GM12875 (cell line): ENCODE data around the gene SOSTDC1.

Experiments
- H3K4me3 ChIP-seq: one replicate; pipeline ENCODE4 v1.5.1; 2011; ENCODE audit warnings: low read depth, low read length, control low read depth
- TF ChIP-seq, protein P1 (sequence below): IDR thresholded peaks from 2 replicates; pipeline ENCODE4 v1.5.1; 2011; ENCODE audit warnings: low read depth, mild to moderate bottlenecking, control low read depth, inconsistent platforms, low read length, moderate library complexity, borderline replicate concordance; ENCODE audit not compliant: insufficient read depth

Gene SOSTDC1

DNA sequence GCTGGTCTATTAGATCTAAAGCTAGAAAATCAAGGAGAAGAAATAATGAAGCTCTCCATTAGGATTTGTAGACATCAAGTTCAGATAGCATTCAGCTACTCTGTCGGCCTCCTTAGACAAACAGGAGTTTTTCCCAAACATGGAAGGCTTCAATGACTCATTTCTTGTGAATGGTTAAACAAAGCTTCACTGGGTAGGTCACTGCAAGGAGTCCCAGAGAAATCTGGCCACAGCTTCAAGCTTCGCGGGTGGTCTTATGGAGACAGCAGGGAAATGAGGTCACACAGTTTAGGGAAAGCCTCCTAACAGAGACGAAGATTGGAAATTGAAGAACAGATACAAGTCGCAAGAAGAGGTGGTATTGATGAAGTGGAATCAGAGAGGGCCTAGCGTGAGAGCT lies 38.5 kb upstream of the SOSTDC1 start:
- TF ChIP-seq, protein P1, sequence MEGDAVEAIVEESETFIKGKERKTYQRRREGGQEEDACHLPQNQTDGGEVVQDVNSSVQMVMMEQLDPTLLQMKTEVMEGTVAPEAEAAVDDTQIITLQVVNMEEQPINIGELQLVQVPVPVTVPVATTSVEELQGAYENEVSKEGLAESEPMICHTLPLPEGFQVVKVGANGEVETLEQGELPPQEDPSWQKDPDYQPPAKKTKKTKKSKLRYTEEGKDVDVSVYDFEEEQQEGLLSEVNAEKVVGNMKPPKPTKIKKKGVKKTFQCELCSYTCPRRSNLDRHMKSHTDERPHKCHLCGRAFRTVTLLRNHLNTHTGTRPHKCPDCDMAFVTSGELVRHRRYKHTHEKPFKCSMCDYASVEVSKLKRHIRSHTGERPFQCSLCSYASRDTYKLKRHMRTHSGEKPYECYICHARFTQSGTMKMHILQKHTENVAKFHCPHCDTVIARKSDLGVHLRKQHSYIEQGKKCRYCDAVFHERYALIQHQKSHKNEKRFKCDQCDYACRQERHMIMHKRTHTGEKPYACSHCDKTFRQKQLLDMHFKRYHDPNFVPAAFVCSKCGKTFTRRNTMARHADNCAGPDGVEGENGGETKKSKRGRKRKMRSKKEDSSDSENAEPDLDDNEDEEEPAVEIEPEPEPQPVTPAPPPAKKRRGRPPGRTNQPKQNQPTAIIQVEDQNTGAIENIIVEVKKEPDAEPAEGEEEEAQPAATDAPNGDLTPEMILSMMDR: no peak
- H3K4me3 ChIP-seq: no peak overlapping the region

DNA sequence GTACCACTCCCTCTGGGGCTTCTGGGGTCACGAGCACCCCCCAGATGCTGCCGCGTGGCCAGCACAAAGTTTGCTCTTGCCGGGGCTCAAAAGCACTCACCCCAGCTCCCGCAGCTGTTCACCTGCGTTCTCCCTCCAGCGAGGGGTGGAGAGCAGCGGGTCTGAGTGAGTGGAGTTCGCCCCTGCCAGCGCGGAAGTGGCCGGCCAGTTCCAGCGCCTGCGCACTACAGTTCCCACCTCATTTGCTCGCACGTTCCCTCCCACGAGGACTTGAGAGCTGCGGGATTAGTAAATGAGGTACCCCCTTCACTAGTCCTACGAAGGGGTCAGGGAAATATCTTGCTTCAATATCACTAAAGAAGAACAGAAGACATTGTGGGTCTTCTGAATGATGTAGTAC lies 36.8 kb upstream of the SOSTDC1 start:
- no peak overlapping the region for H3K4me3 ChIP-seq
- TF ChIP-seq, protein P1: no peak

DNA sequence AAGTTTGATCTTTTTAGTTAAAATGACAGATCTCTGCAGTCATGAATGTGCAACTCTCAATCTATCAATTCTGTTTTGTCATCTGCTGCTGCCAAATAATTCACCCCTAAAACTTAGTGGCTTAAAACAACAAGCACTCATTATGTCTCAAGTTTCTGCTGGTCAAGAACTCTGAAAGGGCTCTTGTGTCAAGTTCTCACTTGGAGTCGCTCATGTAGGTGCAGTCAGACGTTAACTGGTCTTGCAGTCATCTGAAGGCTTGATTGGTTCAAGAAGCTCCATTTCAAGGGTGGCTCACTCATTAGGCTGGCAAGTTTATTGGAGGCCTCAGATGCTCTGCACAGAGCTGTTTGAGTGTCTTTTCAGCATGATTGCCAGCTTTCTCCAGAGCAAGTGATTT lies 32.6 kb upstream of the SOSTDC1 start:
- no peak overlapping the region for H3K4me3 ChIP-seq
- TF ChIP-seq, protein P1: no peak

DNA sequence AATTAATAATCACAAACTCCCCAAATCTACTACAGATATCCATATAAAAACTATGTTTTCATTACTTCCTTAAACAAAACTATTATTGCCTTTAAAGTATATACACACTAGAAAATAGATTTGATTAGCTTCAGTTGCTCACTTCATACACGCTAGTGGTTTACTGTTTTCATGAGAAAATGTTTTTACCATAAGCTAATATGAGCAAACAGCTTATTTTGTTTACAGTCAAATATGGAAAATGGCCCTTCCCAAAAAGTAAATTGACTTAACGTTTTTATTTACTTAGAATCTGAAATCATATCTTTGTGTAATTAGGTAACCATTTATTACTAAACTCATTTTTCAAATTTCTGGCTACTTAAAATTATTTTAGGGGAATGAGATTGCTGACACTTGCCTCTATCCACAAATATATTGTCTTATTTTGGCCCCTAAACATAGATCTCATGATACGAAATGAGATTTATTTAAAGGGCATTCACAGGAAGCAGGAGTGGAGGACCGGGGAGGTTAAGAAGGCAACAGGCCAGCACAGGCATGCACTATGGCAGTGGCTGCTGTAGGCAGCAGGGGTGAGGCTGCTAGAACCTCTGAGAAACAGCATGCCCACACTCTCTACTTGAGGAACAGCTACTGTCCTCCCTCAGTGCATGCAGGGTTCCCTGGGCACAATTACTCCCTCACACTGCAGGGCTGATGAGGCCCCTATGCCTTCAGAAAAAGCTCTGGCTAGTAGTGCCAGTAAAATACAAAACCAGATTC lies 29.6 kb upstream of the SOSTDC1 start:
- H3K4me3 ChIP-seq: no peak overlapping the region
- TF ChIP-seq, protein P1: no peak

DNA sequence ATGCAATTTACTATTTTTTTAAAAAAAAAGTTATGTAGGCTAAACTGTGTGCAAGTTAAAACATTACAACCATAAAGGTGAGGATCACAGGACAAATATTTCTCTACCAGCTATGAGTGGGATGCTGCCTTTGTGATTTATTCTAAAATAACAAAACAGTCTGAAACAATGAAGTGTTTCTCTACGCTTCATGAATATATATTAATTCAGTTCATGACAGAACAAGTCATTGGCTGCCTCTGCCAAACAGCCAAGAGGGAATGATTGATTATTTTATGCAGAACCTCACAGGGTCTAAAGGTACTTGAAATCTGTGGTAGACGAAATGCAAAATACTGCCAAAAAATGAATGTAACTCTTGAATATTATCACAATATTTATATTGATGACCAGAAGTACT lies 29.0 kb upstream of the SOSTDC1 start:
- H3K4me3 ChIP-seq: no peak overlapping the region
- TF ChIP-seq, protein P1: no peak

DNA sequence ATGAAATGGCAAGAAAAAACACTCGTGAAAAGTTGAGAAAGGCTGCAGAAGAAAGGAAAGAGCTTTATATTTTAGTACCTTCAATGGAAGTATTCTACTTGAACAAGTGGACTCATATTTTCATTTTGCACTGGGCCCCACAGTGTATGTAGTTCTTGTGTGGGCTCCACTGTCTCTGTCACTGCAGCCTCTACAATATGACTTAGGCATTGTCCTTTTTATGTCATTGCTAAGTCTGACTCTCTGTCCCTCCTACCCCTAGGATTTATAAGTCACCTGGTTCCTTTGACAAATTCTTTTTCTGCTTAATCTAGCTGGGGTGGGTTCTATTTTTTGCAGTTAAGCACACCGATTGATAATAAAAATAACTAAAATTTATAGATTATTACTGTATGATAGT lies 27.7 kb upstream of the SOSTDC1 start:
- H3K4me3 ChIP-seq: no peak overlapping the region
- TF ChIP-seq, protein P1: no peak

DNA sequence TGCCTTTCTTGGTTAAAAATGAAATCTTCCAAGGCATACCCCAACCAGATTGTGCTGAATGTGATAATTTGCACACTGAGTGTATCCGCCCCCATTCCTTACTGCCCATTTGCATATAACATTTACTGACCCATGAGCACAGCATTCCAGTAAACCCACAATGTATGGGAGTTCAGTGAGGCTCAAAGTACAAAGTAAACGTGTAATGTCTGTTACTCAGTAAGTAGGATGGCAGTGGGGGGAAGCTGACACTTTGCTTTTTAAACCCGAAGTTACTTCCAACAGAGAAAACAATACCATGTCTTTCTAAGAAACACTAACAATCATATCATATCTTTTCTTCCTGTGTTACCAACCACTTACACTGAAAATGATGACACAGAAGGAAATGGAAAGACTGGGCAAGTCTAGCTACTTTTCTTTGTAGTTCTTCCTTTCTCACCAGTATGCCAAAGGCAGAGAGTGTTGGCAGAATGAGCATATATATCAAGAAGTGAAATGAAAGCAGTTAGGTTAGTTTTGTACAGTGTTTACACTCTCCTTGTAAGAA lies 27.1 kb upstream of the SOSTDC1 start:
- no peak overlapping the region for H3K4me3 ChIP-seq
- TF ChIP-seq, protein P1: no peak
